Measurements from ENCODE around the gene COBL.

GRCh38 chr7:50985096-50985495 is 331.5 kb downstream of the COBL start:
- TF ChIP-seq SIN3A (IDR thresholded peaks at IDR 0.05; ENCODE audit: borderline replicate concordance, insufficient read depth, low read length), result no peak
- TF ChIP-seq TAF1 (IDR thresholded peaks at IDR 0.05; ENCODE audit: borderline replicate concordance, insufficient read depth, low read length), result no peak
- no peak for TF ChIP-seq REST (IDR thresholded peaks at IDR 0.05; ENCODE audit: insufficient read depth in 1 of 2, low read depth in 2 of 2, low read length in 2 of 2)
- no peak for TF ChIP-seq POLR2AphosphoS5 (IDR thresholded peaks at IDR 0.05; ENCODE audit: low read depth, low read length)
- TF ChIP-seq FOXP2 (optimal IDR thresholded peaks at IDR 0.05; ENCODE audit: borderline replicate concordance, extremely low read depth, extremely low read length, insufficient read depth), result no peak

Measured in PFSK-1 (cell line).